LHCN-M2 (cell line): Measurements from ENCODE around the gene COL8A2. TPM values are rescaled to one million over a fixed set of nuclear protein-coding genes. Genes with fewer than 3 reads are reported as not detected.
"Not testable (repeated sequence)": the region's sequence is repeated elsewhere in the genome, so short reads cannot be mapped to it uniquely, and the experiment has no call there.

Source experiments
- DNase-seq: peaks from one replicate; pipeline ENCODE4 v3.0.0-alpha.2; 2012; ENCODE audit warnings: low read depth
- polyA plus RNA-seq: library from polyadenylated mRNA; unstranded; fragments of >200 nt; gene quantifications from one replicate; pipeline ENCODE4 v1.2.1, GENCODE V29; 2012; ENCODE audit warnings: missing spikeins
- total RNA-seq: library from RNA; depleted of rRNA; stranded (reverse); fragments of >200 nt; gene quantifications from 2 replicates; pipeline ENCODE4 v1.2.3, GENCODE V29; 2014; rRNA removed

Gene COL8A2
- 0.11 and 0.26 TPM in 2 replicates for total RNA-seq
- 0.79 TPM for polyA plus RNA-seq

DNA sequence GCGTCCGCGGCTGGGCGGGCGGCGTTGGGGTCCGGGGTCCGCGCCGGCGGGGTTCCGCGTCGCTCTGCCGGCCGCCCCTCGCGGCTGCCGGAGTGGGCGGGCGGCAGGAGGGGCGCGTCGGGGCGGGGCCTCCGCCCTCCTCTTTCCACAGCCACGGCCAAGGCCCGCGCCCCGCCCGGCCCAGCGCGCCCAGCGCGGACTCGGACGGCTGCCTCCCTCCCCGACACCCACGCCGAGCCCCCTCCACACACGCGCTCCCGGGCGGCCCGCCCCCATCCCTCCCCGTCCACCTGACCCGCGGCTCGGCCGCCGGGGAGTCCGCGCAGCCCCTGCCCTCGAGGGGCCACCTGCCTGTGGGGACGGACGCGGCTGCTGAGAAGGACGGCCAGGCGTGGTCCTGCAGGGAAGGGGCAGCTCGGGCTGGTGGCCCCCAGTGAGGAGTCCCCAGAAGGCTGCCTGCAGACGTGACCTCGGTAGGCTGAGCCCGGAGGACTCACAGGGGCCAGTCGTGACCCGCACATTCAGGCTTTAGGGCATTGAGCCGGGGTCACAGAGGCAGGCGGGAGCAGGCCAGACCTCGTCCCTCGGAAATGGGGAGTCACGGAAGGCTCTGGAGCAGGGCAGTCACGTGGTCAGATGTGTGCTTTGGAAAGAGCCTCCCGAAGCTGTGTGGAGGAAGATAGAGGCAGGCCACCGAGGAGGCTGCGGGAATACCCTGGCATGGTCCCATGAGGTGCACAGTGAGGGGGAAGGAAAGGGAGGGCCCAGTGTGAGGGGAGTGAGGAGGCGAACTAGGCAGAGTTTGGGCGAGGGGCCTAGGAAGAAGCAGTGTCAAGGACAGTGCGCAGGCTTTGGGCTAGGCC is at the start of gene COL8A2:
TSS of gene COL8A2 (minus strand) at position 94 of the 863 bp plus-strand sequence. CDS start 24,980 bp downstream, outside the sequence.
- DNase-seq, result no peak

DNA sequence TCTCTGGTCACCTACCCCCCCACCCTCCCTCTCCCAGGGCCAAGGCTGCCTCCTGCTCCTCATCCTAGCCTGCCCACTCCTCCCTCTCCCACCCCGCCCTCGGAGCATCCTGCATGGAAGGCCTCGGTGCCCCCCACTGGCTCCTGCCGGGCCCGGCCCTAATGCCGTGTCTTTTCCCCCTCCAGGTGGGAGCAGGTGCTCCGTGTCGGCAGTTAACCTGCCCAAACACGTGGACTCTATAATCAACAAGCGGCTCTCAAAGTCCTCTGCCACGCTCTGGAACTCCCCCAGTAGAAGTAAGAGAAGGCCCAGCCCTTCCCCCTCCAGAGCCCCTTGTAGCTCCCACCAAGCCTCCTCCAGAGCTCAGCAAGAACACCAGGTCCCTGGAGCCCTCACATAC is 49.7 kb upstream of the COL8A2 start:
- no peak for DNase-seq

DNA sequence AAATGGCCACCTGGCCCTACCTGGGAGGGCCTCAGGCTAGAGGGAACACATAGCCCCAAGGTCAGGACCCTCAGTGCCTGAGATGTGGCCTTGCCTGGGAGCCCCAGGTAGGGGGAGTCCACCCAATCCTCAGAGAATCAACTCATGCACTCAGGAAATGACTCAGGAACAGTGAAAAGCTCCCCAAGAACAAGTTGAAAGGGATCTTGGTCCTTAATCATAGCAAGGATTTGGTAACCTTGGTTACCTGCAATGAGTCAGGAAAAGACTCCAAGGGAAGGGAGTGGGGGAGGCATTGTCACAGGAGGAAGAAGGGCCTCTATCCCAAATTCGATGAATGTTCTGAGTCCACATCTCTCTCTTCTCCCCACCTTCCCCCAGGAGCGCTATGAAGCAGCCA is 48.0 kb upstream of the COL8A2 start:
- peak; percentile 81 for DNase-seq

DNA sequence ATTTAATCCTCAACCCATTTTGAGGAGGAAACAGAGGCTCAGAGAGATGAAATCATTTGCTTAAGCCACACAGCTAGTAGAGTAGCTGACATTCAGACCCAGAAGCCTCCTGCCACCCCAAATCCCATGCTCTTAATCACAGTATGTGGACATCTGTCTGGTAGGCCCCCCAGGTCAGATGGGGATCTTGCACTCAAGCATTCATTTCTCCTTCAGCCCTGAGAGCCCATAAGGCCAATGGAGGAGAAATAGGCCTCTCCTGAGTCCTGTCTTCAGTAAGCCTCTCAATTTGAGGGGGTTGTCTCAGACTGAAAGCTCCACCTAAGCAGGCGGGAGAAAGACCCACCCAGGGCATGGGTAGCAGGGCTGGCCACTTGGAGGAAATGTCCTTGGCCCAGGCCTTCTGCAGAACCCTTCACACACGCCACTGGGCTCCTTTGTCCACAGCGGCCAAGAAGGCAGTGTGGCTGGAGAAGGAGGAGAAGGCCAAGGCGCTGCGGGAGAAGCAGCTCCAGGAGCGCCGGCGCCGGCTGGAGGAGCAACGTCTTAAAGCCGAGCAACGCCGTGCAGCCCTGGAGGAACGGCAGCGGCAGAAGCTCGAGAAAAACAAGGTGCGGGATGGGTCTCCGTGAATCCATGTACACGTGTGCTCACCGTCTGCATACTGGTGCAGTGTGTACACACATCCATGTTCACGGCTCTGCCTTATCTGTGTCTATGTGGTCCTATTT is 47.2 kb upstream of the COL8A2 start:
- no peak for DNase-seq

DNA sequence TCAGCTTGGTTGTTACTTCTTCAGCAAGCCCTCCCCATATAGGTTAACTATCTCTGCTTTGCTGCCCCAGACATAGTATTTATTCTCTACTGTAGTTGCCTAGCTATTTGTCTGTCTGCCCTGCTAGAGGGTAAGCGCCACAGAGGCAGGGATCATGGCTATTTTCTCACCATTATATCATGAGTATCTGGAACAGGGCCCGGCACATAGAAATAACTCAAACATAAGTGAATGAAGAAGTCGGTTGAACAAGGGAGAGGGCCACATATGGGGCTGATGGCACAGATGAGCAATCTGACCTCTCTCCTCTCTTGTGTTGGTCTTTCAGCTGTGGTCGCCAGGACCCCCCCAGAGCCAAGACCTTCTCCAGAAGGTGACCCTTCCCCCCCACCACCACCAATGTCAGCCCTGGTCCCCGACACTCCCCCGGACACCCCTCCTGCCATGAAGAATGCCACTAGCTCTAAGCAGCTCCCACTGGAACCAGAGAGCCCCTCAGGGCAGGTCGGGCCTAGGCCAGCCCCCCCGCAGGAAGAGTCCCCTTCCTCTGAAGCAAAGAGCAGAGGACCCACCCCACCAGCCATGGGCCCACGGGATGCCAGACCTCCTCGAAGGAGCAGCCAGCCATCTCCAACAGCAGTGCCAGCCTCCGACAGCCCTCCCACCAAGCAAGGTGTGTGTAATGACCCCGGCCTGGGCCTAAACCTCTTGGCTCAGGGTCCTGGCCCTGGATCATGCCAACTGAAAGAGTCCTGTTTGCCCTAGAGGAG is 45.8 kb upstream of the COL8A2 start:
- DNase-seq, result no peak

DNA sequence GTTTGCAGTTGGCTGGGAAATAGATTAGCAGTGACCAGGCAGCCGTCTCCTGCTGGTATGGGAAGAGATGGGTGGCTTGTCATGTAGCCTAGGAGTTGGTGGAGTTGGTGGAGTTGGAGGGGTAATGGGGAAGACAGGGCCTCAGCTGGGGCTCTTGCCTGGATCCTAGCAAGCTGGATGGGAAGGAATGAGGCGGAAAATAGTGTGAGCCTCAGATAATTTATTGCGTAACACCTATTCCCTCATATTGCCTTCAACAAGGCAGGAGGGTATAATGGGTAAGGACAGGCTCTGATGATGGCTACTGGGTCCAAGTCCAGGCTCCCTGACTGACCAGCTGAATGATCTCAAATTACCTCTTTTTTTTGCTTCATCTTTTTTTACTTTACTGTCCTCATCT is 43.5 kb upstream of the COL8A2 start:
- DNase-seq, result no peak

DNA sequence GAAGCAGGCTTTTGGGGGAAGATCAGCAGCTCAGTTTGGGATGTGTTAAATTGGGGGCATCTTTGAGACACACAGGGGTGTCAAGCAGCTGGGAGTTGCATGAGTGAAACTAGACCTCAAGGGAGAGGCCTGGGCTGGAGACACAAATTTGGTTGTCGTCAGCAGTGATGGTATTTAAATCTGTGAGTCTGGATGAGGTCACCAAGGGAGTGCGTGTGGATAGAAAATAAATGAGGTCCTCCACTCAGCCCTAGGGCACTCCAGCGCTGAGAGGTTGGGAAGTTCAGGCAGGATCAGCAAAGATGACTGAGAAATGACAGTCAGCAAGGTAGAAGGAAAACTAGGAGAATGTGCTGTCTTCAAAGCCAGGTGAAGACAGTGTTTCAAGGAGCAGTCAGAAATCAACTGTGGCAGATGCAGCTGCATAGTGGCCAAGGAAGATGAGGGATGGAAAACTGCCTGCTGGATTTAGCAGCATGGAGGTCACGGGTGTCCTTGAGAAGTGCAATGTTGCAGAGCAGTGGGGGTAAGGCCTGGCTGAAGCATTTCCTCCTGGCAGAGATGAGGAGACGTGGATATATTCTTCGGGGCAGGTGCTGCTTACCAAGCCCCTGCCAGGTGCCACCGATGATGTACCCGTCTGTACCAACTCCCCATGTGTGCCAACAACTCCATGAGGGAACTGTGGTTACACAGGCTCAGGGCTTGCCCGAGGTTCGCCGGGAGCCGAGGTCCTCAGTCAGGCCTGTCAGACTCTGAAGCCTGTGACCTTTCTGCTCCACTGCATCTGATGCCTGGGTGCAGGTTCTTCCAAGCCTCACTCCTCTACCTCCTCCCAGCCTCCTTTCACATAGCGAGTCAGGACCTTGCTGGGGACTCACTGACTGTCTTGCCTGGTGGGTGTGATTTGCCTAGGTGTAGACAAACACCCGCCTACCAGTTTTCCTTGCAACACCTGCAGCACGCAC is 42.2 kb upstream of the COL8A2 start:
- peak; percentile 73 for DNase-seq

DNA sequence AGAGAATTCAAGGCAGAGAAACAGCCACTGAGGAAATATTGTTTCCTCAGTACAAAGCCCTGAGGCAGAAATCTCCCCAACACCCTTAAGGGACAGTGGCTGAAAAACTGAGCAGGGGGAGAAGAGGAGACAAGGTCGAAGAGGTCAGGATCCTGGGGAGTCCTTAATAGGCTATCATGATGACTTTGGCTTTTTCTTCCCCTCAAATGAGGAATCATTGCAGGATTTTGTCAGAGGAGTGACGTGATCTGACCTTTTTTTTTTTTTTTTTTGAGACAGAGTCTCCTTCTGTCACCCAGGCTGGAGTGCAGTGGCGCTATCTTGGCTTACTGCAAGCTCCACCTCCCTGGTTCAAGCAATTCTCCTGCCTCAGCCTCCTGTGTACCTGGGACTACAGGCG is 41.1 kb upstream of the COL8A2 start:
- DNase-seq, result no peak

DNA sequence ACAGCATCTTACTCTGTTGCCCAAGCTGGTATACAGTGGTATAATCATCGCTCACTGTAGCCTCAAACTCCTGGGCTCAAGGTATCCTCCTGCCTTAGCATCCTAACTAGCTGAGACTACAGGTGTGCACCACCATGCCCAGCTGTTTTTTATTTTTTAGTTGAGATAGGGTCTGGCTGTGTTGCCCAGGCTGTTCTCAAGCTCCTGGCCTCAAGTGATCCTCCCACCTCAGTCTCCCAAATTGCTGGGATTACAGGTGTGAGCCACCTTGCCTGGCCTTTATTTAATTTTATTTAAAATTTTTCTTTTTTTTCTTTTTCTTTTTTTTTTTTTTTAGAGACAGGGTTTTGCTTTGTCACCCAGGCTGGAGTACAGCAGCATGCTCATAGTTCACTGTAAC is 40.1 kb upstream of the COL8A2 start:
- DNase-seq, result no peak

DNA sequence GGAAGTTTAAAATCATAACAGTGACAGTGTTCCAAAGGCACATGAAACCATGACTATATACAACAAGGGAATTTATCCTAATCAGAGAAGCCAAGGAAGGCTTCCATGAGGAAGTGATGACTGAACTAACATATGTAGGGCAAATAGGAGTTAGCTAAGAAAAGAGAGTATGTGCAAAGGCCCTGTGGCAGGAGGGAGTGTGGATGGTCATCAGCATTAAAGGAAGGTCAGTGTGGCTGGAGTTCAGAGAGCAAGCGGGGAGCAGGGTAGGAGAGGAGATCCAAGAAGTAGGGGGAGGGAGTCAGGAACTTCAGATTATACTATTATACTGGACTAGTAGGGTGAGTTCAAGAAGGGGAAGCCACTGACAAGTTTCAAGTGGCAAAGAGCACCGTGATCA is 39.3 kb upstream of the COL8A2 start:
- DNase-seq, result no peak

DNA sequence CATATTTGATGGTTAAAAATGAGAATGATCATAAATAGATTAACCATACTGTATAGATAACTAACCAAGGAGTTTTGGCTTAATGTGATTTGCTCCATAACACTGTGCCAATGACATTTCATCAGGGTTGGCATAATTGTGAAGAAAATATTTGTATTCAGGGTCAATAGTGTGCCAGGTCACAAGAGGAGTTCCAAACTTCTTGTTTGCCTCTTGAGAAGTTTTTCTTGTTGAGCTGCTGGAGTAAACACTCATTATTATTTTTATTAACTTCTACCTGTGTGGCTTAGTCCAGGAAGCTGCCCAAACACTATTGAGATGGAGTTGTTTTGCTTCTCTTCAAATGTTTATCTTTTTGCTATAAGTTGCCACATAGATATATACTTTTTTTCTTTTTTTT is 38.4 kb upstream of the COL8A2 start:
- no peak for DNase-seq

DNA sequence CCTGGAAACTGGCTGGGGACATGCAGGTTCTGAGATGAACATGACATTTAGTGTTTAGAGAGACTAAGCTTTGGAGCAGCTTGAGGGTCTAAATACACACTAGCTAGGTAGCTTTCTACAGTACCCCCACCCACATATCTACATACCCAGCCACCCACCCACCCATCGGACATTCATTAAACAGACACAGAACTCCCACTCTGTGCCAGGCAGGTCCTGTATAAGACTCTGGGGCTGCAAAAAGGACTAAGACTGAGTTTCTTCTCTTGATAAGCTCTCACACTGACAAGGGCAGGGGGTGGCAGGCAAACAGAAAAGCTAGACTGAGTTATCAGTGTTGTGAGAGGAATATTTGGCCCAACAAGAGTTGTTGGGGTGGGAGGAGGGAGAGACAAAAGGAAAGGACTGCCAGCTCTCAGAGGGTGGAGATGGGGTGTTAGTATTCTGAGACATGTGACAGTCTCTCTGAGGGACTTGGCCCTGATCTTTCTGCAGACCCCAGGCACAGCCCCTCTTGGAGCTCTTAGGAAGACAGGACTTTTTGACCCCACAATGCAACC is 37.7 kb upstream of the COL8A2 start:
- DNase-seq, result no peak

DNA sequence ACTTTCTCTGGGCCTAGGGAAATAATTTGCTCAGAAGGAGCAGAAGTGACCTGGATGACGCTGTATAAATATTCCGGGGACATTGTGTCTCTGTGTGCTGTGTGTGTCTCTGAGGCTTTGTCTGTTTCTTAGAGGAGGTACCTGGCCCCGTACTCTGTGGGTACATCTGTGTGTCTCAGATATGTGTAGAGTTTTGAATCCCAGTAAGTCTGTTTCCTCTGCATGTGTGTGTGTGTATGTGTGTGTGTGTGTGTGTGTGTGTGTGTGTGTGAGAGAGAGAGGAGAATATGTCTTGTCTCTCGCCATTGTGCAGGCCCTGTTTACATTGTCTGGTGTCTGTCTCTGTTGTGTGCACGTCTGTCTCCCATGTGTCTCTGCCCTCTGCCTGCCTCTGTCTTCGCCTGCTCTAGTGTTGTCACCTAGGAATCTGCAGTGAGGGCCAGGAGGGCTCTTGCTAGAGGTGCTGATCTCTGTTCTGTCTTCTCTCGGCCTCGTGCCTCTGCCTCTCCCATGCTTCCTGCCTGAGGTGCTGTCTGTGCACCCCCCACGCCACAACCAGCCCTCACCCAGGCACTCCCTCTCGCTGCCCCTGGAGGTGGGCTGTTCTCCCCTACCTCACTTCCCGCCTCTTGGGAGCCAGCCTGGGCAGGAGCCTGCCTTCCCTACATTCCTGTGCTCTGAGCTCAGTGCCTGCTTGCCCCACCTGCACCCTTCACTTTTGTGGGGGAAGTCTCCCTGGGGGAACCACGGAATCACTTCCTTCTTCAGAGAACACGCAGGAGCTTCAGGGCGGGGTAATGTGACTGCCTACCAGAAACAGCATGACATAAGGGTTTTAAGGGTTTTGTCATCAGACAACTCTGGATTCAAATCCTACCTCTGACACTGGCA is 36.9 kb upstream of the COL8A2 start:
- DNase-seq, result no peak

DNA sequence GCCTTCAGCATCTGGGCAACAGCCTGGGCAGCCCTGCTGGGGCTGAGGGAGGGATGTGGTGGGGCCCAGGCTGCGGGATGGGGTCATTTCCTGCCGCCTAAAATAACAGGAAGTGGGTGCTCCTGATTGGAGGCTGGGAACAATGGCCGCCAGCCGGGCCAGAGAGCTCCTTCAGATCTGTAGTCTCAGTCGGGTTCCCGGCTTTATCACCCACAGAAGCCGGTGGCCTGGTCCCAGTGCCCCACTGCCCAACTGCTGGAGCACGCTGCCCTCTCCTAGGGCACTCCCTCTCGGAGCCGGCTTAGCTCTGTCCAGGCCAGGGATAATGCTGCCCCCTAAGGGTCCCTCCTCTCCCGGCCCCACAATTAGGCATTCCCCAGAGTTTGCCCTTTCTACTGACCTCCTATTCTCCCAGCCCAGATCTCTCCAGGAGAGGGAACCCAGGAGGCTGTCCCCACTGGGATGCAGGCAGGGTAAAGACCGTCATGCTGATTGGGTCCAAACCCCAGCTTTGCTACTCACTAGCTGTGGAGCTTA is 36.0 kb upstream of the COL8A2 start:
- DNase-seq, result peak; percentile 73

DNA sequence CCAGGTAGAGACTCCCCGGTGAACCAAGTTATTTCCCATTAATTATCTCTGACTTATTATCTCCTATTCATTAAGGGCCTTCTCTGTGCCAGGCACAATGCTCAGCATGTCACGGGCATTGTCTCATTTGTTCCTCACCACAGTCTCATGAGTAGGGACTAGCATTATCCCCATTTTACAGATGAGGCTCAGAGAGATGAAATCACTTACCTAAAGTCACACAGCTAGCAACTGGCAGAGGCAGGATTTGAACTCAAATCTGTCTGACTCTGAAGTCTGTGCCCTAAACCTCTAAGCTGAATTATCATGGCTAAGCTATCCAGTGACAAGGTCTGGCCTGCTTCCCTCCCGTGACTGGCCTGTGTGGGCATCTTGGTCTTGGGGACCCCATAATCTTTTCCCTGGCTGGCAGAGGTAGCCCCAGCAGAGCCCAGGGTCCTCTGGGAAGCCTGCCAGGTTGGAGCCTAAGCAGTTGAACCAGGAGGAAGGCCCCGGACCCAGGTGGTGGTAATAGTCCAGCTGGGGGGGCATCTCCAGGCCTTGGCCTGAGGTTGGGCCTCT is 35.4 kb upstream of the COL8A2 start:
- DNase-seq, result peak; percentile 22

DNA sequence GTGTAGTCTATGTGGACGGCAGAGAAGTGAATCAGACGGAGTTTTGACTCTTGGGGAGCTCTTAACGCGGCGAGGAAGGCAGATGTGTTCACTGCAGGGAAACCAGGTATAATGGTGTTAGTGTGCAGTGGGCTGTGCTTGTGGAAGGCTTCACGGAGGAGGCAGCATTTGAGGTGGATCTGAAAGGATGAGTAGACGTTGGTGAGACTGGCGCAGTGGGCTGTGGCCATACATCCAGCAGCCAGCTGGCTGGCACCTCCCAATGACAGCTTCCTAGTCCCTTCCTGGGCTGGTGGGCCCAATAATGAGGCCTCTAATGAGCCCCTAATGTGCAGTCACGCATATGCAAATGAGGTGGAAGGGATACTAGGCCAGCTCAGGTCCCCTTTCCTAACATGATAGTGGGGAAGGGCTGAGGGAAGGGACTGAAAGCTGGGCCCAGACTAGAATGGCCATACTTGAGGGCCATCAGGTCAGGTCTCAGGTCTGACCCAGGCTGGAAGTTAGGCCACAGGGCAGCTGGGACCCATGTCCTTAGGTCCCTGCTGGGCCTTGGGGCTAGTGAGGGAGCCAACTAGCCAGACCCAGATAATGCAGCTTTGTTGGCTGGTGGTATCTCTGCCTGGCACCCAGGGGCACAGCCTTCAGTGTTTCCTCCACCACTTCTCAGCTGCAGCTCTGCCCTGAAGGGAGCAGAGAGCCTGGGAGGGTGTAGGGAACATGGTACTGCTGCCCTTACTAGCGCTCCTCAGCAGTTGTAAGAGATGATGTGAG is 34.8 kb upstream of the COL8A2 start:
- no peak for DNase-seq

DNA sequence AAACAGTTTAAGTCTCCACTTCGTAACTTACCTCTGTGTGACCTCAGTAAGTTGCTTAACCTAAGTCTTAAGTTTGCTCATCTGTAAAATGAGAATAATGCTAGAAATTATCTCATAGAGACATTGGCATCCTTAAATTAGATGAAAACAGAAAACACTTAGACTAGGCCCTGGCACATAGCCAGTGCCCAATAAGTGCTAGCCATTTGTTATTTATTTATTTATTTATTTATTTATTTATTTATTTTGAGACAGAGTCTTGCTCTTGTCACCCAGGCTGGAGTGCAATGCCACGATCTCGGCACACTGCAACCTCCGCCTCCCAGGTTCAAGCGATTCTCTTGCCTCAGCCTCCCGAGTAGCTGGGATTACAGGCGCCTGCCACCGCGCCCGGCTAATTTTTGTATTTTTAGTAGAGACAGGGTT is 33.8 kb upstream of the COL8A2 start:
- not testable (repeated sequence) for DNase-seq
